ENCODE data around the gene CYSLTR2. TPM values are rescaled to one million over a fixed set of nuclear protein-coding genes. Genes with fewer than 3 reads are reported as not detected.

Gene CYSLTR2
- total and polyA plus RNA-seq, 2 experiments from 2014 or later: 5.1 to 22.2 TPM

GRCh38 chr13:48656608-48657007, 2.9 kb downstream of the CYSLTR2 start:
- Histone ChIP-seq H4K20me1 (ENCODE audit: insufficient read depth, poor library complexity, severe bottlenecking) (no peaks in the 10 kb centered on the region), H3K36me3 (replicated peaks; ENCODE audit: insufficient read depth, low read depth) (no peaks in the 10 kb centered on the region), H3K4me1 (ENCODE audit: insufficient read depth) (peaks cover 19% of the 10 kb centered on the region), H3K79me2 (no peaks in the 10 kb centered on the region), H2AFZ (peak overlapping the region; percentile 10), H3K27ac (peak overlapping the region; percentile 33), H3K4me2 (peak overlapping the region; percentile 60), H3K9me2 (replicated peaks; ENCODE audit: insufficient read depth) (no peaks in the 10 kb centered on the region), H3K4me3 (no peak overlapping the region), H3K27me3 (no peaks in the 10 kb centered on the region), H3K9me3 (ENCODE audit: low read depth) (no peaks in the 10 kb centered on the region)
- no peak for DNase-seq (ENCODE audit: low spot score)
- TF ChIP-seq CTCF (IDR thresholded peaks at IDR 0.05; ENCODE audit: poor library complexity): no peak
- no peak for TF ChIP-seq EZH2 (IDR thresholded peaks at IDR 0.05; ENCODE audit: borderline replicate concordance)
- no peak for TF ChIP-seq EZH2phosphoT487 (IDR thresholded peaks at IDR 0.05; ENCODE audit: low read depth, severe bottlenecking, unreplicated experiment)
- WGBS (ENCODE audit: low lambda C conversion rate, missing lambda C conversion rate): 15% methylated on average over 3 of the region's 3 CpGs

- H3K4me1 ChIP-seq (ENCODE audit: insufficient read depth): peaks cover 10% of the 10 kb centered on the region
- no peak for TF ChIP-seq EZH2phosphoT487 (IDR thresholded peaks at IDR 0.05; ENCODE audit: low read depth, severe bottlenecking, unreplicated experiment)
- WGBS (ENCODE audit: low lambda C conversion rate, missing lambda C conversion rate): 50% methylated on average over 4 of the region's 4 CpGs
- no peak overlapping the region for H2AFZ ChIP-seq
- H3K27ac ChIP-seq: peak overlapping the region; percentile 75
- peak; percentile 24 for DNase-seq (ENCODE audit: low spot score)
- H3K9me2 ChIP-seq (replicated peaks; ENCODE audit: insufficient read depth): no peaks in the 10 kb centered on the region
- H3K79me2 ChIP-seq: peaks cover 8% of the 10 kb centered on the region
- H3K9me3 ChIP-seq (ENCODE audit: low read depth): no peaks in the 10 kb centered on the region
- no peaks in the 10 kb centered on the region for H3K36me3 ChIP-seq (replicated peaks; ENCODE audit: insufficient read depth, low read depth)
- H3K4me2 ChIP-seq: peak overlapping the region; percentile 41
- no peaks in the 10 kb centered on the region for H4K20me1 ChIP-seq (ENCODE audit: insufficient read depth, poor library complexity, severe bottlenecking)
- no peaks in the 10 kb centered on the region for H3K27me3 ChIP-seq
- no peak overlapping the region for H3K4me3 ChIP-seq
These were observed 6.8 kb downstream of the CYSLTR2 start for GRCh38 chr13:48660361-48661076.

GRCh38 chr13:48661107-48661506, 7.4 kb downstream of the CYSLTR2 start:
- Histone ChIP-seq H3K4me3 (no peak overlapping the region), H3K27me3 (no peaks in the 10 kb centered on the region), H3K4me2 (peak overlapping the region; percentile 41), H3K27ac (no peak overlapping the region), H2AFZ (no peak overlapping the region), H3K9me2 (replicated peaks; ENCODE audit: insufficient read depth) (no peaks in the 10 kb centered on the region), H3K79me2 (peaks cover 13% of the 10 kb centered on the region), H3K4me1 (ENCODE audit: insufficient read depth) (peaks cover 10% of the 10 kb centered on the region), H3K9me3 (ENCODE audit: low read depth) (no peaks in the 10 kb centered on the region), H3K36me3 (replicated peaks; ENCODE audit: insufficient read depth, low read depth) (no peaks in the 10 kb centered on the region), H4K20me1 (ENCODE audit: insufficient read depth, poor library complexity, severe bottlenecking) (no peaks in the 10 kb centered on the region)
- 30% methylated on average over 5 of the region's 5 CpGs for WGBS (ENCODE audit: low lambda C conversion rate, missing lambda C conversion rate)
- TF ChIP-seq EZH2phosphoT487 (IDR thresholded peaks at IDR 0.05; ENCODE audit: low read depth, severe bottlenecking, unreplicated experiment): no peak
- TF ChIP-seq CTCF (IDR thresholded peaks at IDR 0.05; ENCODE audit: poor library complexity): no peak
- no peak for TF ChIP-seq EZH2 (IDR thresholded peaks at IDR 0.05; ENCODE audit: borderline replicate concordance)
- no peak for DNase-seq (ENCODE audit: low spot score)

- TF ChIP-seq EZH2phosphoT487 (IDR thresholded peaks at IDR 0.05; ENCODE audit: low read depth, severe bottlenecking, unreplicated experiment) (no peak), CTCF (IDR thresholded peaks at IDR 0.05; ENCODE audit: poor library complexity) (no peak)
- no peak overlapping the region for H2AFZ ChIP-seq
- H3K27me3 ChIP-seq: no peaks in the 10 kb centered on the region
- H3K36me3 ChIP-seq (replicated peaks; ENCODE audit: insufficient read depth, low read depth): no peaks in the 10 kb centered on the region
- H3K9me3 ChIP-seq (ENCODE audit: low read depth): no peaks in the 10 kb centered on the region
- DNase-seq (ENCODE audit: low spot score): no peak
- no peaks in the 10 kb centered on the region for H3K9me2 ChIP-seq (replicated peaks; ENCODE audit: insufficient read depth)
- 76% methylated on average over 1 of the region's 1 CpG for WGBS (ENCODE audit: low lambda C conversion rate, missing lambda C conversion rate)
- no peak overlapping the region for H3K4me3 ChIP-seq
- H3K79me2 ChIP-seq: peaks cover 16% of the 10 kb centered on the region
- H3K4me2 ChIP-seq: no peak overlapping the region
- no peak overlapping the region for H3K27ac ChIP-seq
- no peaks in the 10 kb centered on the region for H3K4me1 ChIP-seq (ENCODE audit: insufficient read depth)
- H4K20me1 ChIP-seq (ENCODE audit: insufficient read depth, poor library complexity, severe bottlenecking): no peaks in the 10 kb centered on the region
These were observed 8.5 kb downstream of the CYSLTR2 start for GRCh38 chr13:48662226-48662625.
